Thoracic aorta (tissue), 2 donors: ENCODE data around the gene STRIP1. TPM values are rescaled to one million over a fixed set of nuclear protein-coding genes. Genes with fewer than 3 reads are reported as not detected.

ENCODE experiments used
- ATAC-seq: fragments of 150-250 bp; one replicate; pipeline ENCODE4 v1.8.0; 2017; ENCODE audit warnings: low read depth; ENCODE audit not compliant: insufficient number of reproducible peaks, low FRiP score
- DNase-seq: peaks from one replicate; pipeline ENCODE4 v3.0.0-alpha.2; 2020; ENCODE audit warnings: low spot score
- H3K27ac ChIP-seq, 2 donors: fragments of 200-600 bp; sonication (generic); 1 replicate in 1 of 2; 2 replicates in 1 of 2; pipeline ENCODE4 v1.5.1; 2016; ENCODE audit warnings: mild to moderate bottlenecking in 2 of 2, moderate library complexity in 2 of 2
- H3K27me3 ChIP-seq: fragments of 200-600 bp; sonication (generic); replicated peaks from 2 replicates; pipeline ENCODE4 v1.6.0; 2016; ENCODE audit warnings: mild to moderate bottlenecking; ENCODE audit not compliant: insufficient read depth
- H3K36me3 ChIP-seq: fragments of 200-600 bp; sonication (generic); one replicate; pipeline ENCODE4 v1.5.1; 2016
- H3K4me1 ChIP-seq, 2 donors: fragments of 200-600 bp; sonication (generic); 1 replicate in 1 of 2; 2 replicates in 1 of 2; pipeline versions ENCODE4 v1.5.1 to v1.6.0; 2016; ENCODE audit warnings: low read depth in 2 of 2, mild to moderate bottlenecking in 1 of 2; ENCODE audit not compliant: control insufficient read depth in 1 of 2
- H3K4me3 ChIP-seq: fragments of 200-600 bp; sonication (generic); 2 replicates; pipeline ENCODE4 v1.5.1; 2016; ENCODE audit warnings: mild to moderate bottlenecking
- H3K9me3 ChIP-seq: fragments of 200-600 bp; sonication (generic); 2 replicates; pipeline ENCODE4 v1.5.1; 2016
- total RNA-seq, 2 donors: library from RNA; depleted of rRNA; stranded (reverse); fragments of >200 nt; gene quantifications; one replicate each; pipeline versions ENCODE4 v1.1.0 to v1.2.3, GENCODE V29; 2016
- TF ChIP-seq, protein P1 (sequence below): fragments of 200-600 bp; sonication (generic); IDR thresholded peaks from one replicate; pipeline ENCODE4 v1.5.1; 2019; ENCODE audit warnings: antibody characterized with exemption

STRIP1 gene
- total RNA-seq, 2 donors from 2014 or later = 38.4 to 61.6 TPM

DNA sequence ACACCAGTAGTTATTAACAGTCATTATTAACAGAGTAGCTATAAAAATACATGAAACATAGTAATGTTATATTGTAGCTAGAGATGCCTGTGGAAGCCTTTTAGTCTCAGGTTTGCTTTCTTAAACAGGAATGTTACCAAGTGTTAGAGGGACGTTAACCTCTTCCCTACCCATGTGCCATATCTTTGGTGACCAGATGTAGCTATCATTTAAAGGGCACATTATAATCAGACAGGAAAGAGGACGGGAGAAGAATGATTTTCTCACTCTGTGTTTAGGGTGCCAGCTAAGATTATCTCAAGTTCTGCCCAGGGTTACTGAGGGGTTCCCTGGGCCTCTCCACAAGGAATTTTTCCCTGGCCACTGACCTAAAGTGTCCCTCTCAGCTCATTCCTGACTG is 57.0 kb downstream of the STRIP1 start:
- Histone ChIP-seq H3K4me1 (no peaks in the 10 kb centered on the region), H3K9me3 (no peaks in the 10 kb centered on the region), H3K27me3 (no peaks in the 10 kb centered on the region), H3K36me3 (no peaks in the 10 kb centered on the region), H3K27ac (no peak overlapping the region), H3K4me3 (no peak overlapping the region)
- DNase-seq (no peak), ATAC-seq (no peak)
- TF ChIP-seq, protein P1, sequence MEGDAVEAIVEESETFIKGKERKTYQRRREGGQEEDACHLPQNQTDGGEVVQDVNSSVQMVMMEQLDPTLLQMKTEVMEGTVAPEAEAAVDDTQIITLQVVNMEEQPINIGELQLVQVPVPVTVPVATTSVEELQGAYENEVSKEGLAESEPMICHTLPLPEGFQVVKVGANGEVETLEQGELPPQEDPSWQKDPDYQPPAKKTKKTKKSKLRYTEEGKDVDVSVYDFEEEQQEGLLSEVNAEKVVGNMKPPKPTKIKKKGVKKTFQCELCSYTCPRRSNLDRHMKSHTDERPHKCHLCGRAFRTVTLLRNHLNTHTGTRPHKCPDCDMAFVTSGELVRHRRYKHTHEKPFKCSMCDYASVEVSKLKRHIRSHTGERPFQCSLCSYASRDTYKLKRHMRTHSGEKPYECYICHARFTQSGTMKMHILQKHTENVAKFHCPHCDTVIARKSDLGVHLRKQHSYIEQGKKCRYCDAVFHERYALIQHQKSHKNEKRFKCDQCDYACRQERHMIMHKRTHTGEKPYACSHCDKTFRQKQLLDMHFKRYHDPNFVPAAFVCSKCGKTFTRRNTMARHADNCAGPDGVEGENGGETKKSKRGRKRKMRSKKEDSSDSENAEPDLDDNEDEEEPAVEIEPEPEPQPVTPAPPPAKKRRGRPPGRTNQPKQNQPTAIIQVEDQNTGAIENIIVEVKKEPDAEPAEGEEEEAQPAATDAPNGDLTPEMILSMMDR = no peak

DNA sequence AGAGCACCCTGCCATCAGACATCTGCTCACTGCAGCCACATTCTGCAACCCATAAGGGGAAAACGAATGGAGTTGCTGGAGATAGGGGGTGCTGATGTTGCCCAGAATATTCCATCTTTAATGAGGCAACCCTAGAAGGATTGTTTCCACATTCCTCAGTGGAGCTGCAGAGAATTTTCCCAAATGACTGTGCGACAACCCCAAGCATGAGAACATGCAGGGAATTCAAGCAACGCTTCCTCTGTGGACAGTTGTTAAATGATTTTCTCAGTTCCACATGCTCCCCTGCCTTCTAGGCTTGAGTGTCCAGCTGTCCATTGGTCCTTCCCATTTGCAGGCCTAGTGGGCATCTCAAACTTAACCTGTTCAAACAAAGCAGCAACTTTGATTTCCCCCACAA is 57.4 kb downstream of the STRIP1 start:
- H3K36me3 ChIP-seq = no peaks in the 10 kb centered on the region
- no peaks in the 10 kb centered on the region for H3K27me3 ChIP-seq
- H3K4me1 ChIP-seq = no peaks in the 10 kb centered on the region
- H3K27ac ChIP-seq = no peak overlapping the region
- H3K4me3 ChIP-seq = no peak overlapping the region
- H3K9me3 ChIP-seq = no peaks in the 10 kb centered on the region
- TF ChIP-seq, protein P1 = no peak
- DNase-seq = no peak
- no peak for ATAC-seq

DNA sequence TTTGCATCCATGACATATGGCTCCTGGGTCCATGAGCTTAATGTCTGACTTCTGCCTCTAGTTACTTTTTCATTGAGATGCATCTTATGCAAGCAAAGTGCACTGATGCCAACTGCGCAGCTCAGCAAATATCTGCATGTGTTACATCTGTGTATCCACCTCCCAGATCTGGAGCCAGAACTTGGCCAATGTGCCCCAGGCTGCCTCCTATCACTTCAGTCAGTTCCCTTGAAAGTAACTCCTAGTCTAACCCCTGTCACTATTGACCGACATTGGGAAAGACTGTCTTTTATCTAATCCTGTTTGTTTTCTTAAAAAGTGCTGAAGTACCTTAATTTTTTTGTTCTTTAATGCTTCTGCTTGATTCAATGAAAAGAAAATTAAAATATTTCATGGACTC is 58.6 kb downstream of the STRIP1 start:
- H3K9me3 ChIP-seq = no peaks in the 10 kb centered on the region
- H3K27ac ChIP-seq = no peak overlapping the region
- no peak for ATAC-seq
- H3K4me3 ChIP-seq = no peak overlapping the region
- no peak for DNase-seq
- no peaks in the 10 kb centered on the region for H3K27me3 ChIP-seq
- no peaks in the 10 kb centered on the region for H3K4me1 ChIP-seq
- no peaks in the 10 kb centered on the region for H3K36me3 ChIP-seq
- TF ChIP-seq, protein P1 = no peak

DNA sequence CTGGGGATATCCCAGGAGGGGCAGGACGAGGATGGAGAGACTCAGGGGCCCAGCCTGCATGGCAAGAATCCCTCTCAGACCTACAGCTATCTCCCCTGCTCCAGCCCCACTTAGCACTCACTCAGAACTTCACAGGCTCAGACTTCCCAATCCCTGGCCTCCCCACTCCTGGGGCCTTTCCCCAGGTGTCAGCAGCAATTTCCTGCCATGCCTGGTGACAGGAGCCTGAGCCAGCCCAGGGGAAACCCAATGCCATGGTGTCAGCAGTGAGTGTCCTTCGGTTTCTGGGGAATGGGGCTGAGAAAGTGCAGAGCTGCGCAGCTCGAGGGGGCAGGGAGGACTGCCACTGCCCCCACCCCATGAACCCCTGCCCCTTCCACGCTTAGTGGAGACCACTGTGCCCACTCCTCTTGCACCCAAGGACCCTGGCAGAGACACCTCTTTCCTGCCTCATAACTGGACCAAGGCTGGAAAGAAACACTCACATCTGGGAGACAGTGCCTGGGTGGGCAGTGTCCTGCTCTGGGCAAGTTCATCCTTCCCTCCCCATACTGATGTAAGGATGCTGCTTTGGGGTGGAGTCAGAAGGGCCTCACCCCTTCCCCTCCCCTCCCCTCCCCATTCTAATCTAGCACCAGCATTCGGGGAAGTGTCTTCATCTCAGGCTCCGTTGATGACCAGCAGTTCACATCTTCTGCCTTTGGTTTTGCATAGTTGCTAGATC is 60.7 kb downstream of the STRIP1 start:
- Histone ChIP-seq H3K4me1 (no peaks in the 10 kb centered on the region), H3K36me3 (no peaks in the 10 kb centered on the region), H3K9me3 (no peaks in the 10 kb centered on the region), H3K4me3 (no peak overlapping the region), H3K27me3 (no peaks in the 10 kb centered on the region), H3K27ac (no peak overlapping the region)
- ATAC-seq = no peak
- TF ChIP-seq, protein P1 = no peak
- no peak for DNase-seq

DNA sequence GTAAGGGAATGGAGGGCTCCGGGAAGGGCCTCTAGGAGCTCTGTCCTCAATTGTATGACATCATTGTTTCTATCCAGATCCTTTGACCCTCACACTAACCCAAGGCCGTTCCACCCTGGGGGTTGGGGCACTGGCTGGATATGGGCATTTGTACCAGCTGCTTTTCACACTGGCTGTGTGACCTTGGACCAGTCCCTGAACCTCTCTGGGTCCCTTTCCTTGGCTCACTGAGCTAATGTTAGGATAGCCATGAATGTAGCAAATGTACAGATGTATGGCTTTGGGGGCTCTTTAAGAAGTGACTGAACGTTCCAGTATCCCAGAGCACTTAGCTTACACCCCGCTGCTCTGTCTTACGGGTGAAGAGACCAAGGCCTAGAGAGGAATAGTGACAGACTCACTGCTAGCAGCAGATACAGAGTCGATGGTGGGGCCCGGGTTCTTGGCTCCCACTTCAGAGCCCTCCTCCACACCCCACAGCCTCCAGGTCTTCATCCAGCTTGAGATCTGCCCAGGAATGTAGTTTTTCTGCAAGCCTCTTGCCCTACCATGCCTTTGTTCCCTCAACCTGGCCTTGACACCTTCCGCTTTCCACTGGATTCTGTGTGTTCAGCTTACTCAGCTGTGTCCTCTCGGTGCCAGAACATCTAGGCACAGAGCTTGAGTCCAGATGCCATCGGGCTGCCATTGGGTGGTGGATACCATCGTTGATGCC is 63.2 kb downstream of the STRIP1 start:
- Histone ChIP-seq H3K36me3 (no peaks in the 10 kb centered on the region), H3K9me3 (no peaks in the 10 kb centered on the region), H3K4me1 (no peaks in the 10 kb centered on the region), H3K4me3 (no peak overlapping the region), H3K27me3 (no peaks in the 10 kb centered on the region), H3K27ac (no peak overlapping the region)
- ATAC-seq = no peak
- TF ChIP-seq, protein P1 = no peak
- DNase-seq = no peak
